Activated CD4-positive, alpha-beta T cell treated with anti-CD3 and anti-CD28 coated beads, Interleukin-2, Interleukin-6, amounts not matched to agents 100 ng/mL and 50 ng/mL, durations not matched to agents 16 hours and 8 hours (primary cell): Measurements from ENCODE around the gene MTMR3.
"Not testable (repeated sequence)": the region's sequence is repeated elsewhere in the genome, so short reads cannot be mapped to it uniquely, and the experiment has no call there.

Source experiments
- DNase-seq: peaks from one replicate; pipeline ENCODE4 v3.0.0-alpha.2; 2020

The MTMR3 gene

GRCh38 chr22:30031328-30031727 is 148.4 kb downstream of the MTMR3 start:
- no peak for DNase-seq

- DNase-seq = no peak
Observed at GRCh38 chr22:30031764-30032455, 148.9 kb downstream of the MTMR3 start.

DNA sequence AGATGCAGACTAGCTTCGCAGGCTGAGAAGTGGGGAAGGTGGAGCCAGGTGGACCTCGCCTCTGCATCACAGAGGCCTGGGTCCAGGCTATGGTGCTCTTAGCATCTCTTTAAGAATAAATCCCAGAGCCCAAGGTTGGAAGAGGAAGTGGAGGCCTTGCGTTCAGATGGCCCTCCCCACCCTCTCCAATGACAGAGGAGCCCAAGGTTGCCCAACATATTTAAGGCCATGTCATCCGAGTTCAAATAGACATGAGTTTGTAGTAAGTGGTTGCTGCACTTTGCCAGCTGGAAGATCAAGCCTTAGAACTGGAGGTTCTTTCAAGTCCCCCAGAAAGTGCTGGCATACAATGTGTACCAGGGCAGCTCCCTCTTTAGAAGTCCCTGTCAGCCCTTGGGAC is 150.2 kb downstream of the MTMR3 start:
- DNase-seq = no peak

DNA sequence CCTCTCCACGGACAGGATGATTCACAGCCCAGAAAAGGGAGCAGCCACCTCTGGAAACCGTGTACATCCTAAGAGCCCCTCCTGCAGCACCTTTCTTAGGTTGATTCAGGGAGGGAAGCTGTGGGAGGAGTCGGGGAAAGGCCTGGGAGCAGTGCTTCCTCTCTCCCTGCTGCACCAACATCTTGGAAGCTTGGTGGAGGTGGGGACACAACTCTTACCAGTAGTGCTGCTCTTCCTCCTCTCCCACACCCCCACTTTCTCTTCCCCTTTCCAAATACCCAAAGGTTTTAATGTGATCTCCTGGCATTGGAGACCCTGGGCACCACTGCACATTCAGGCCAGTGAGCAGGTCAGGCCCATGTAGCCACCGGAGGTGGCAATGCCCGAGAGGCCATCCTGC is 150.9 kb downstream of the MTMR3 start:
- DNase-seq = no peak

GRCh38 chr22:30036656-30037055 is 153.7 kb downstream of the MTMR3 start:
- no peak for DNase-seq

DNA sequence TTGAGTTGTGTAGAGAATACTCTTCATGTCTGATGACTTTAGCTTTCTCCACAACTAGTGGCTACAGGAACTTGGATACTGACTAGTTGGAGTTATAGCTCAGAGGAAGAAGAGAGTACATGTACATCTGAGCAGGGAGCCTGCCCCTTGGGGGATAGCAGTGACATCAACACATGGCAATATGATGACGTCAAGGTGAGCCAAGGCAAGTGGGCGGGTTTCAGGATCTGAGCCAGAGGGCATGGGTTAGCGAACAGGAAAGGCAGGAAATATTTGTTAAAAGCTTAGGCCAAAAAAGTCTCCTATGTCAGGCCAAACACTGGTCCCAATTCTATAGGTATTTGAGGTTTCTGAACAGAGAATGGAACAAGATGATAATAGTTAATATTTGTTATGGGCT is 155.2 kb downstream of the MTMR3 start:
- no peak for DNase-seq

DNA sequence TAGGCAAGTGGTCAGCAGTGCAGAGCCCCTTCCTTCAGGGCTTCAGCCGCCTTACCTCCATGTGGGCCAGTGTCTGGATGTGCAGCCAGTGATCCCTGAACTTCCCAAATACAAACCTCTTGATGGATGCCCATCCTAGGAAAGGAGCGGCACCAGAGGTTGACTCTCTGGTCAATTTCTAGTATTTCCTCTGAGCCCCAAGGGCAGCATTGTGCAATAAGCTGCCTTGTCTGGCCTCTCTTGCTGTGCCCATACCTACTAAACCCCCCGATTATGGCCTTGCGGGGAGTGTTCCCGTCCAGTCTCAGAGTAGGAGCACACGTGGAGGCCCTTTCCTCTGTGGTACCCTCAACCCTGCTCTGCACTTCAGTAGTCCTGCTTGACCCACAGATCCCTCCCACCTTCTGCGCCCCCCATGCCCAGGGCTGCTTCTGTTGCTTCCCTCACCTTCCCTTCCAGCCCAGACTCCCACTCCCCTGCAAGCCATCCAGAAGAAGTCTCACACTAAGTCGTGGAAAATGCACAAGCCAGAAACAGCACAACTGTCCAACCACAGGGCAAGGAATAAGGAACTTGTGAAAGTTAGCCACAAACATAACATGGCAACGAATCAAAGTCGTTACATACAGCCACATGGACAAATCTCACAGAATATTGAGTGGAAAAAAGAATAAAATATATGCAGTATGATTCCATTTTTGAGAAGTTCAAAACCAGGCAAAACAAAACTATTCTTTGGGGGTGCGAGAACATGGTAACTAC is 157.7 kb downstream of the MTMR3 start:
- no peak for DNase-seq

DNA sequence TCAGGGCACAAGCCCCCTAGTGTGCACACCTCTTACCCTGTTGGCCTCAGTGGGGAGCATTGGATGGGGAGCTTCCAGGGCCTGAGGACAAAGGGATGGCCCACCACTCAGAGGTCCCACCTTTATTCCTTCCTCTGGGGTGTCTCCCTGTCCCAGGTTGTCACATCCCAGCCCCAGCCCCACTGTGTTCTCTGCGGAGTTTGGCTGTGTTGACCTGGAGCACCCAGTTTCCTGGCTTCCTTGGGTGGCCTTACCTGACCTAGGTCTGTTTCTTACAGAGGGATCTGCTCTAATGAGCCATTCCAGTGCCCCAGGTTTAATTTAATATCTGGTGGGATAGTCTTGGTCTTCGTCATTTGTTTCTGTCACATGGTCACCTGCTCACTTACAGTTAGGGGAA is 158.5 kb downstream of the MTMR3 start:
- DNase-seq = no peak

DNA sequence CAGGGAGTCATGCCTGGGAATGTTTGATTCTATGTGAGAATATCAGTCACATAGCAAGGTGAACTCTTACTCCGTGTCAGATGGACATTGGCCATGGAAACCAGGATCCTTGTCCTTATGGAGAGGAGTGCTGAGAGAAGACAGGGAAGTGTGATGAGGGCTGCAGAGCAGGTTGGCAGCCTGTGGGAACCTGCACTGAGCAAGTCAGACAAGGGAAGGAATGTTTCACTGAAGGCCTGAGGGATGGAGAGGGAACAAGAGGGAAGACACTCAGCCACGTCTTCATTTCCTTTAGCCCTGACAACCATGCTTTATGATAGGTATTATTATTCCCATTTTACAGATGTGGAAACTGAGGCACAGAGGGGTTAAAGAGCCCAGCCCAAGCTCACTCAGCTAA is 158.9 kb downstream of the MTMR3 start:
- no peak for DNase-seq

DNA sequence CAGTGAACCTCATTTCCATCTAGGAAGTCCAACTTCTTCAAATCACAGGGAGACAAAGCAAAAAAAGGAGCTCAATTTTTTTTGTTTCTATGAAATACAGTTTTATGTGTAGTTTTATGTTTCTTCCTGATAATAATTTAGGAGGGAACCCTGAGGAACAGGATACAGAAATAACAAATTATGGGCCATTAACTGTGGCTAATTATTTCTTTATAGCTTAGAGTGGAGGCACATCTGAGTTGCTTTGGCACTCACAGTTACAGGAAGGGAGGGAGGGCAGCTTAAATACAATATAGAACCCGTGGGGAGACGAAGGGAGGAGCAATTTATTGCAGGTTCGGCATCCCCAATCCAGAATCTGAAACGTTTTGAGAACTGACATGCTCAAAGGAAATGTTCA is 160.2 kb downstream of the MTMR3 start:
- DNase-seq = no peak

GRCh38 chr22:30044369-30044768 is 161.4 kb downstream of the MTMR3 start:
- DNase-seq = no peak

- no peak for DNase-seq
Observed at GRCh38 chr22:30044881-30045493, 162.0 kb downstream of the MTMR3 start.

GRCh38 chr22:30045494-30045887 is 162.5 kb downstream of the MTMR3 start:
- no peak for DNase-seq

GRCh38 chr22:30045901-30046715 is 163.1 kb downstream of the MTMR3 start:
- DNase-seq = no peak

DNA sequence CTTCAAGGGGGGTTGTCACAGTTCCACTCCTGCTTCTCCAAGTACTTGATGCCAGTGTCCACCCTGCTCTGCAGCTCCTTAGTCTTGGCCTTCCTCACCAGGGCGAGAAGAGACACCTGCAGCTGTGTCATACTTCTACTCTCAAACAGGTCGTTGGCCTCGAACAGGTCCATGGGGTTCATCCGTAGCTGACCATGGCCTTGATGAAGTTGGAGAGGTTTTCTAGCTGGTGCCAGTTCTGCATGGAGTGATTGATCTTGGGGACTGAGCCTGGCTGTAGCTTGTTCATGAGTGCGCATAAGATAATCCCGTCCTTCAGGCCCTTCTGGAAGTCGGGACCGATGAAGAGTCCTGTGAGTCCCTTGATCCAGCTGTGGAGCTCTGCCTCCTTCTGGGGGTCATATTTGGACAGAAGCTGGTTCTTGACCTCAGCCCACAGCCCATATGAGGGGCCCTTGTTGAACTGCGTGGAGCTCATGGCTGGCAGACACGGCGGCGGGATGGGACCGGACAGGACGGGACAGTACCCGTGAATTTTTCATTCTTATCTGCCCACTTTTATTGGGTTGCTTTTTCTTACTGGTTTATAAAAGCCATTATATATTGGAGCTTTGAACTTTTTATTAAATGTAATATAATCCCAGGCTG is 163.9 kb downstream of the MTMR3 start:
- no peak for DNase-seq

GRCh38 chr22:30047364-30047738 is 164.4 kb downstream of the MTMR3 start:
- DNase-seq = peak; percentile 23

GRCh38 chr22:30048681-30049080 is 165.7 kb downstream of the MTMR3 start:
- DNase-seq = no peak

DNA sequence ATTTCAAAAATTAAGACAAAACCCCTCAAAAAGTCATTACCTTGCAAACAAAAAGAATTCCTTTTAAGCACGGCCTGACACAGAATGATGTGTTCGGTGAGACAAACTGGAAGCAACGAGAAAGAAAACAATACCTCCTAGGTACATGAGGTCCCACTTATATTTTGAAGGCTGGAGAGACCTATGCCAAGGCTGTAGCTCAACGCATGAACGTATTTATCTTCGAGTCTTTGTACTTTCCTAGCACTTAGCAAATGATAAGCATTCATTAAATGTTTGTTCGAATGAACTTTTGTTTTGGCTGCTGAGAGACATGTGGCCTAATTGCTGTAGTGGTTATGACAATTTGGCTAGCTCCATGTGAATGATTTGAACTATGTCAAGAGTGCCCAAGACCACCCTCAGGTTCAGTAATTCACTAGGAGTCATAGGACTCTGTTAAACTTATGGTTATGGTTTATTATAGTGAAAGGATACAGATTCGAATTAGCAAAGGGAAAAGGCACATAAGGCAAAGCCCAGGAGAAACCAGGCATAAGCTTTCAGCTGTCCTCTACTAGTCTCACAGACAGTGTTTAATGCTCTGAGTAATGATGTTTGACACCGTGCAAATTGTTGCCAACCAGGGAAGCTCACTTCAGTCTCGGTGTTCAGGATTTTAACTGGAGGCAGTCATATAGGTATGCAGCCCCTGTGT is 171.2 kb downstream of the MTMR3 start:
- DNase-seq = no peak

- no peak for DNase-seq
Observed at GRCh38 chr22:30054764-30055069, 171.7 kb downstream of the MTMR3 start.

DNA sequence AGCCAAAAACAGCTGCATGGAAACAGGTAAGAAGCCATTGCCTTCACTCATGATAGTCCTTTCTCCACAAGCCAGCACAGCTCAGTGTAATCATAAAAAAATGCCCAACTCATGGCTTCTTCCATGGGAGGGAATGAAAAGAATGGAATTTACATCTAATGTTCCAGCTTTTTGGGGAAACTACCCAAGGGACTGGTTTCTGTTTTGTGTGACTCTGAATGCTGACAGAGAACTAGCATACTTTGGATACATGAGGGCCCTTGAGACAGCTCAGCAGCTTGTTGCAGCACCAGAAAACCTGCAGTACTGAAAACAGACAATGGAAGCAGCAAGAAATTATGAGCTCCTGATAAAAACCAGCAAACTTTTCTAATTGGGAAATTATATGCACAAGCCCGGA is 173.0 kb downstream of the MTMR3 start:
- no peak for DNase-seq

DNA sequence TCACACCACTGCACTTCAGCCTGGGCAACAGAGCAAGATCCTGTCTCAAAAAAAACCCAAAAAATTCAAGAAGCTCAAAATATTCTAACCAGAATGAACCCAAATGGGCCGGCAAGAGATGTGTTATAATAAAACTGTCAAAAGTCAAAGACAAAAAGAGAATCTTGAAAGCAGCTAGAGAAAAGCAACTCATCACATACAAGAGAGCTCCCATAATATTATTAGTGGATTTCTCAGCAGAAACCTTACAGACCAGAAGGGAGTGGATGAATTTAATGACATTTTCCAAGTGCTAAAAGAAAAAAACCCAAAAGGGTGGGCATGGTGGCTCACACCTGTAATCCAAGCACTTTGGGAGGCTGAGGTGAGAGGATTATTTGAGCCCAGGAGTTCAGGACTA is 174.4 kb downstream of the MTMR3 start:
- no peak for DNase-seq

DNA sequence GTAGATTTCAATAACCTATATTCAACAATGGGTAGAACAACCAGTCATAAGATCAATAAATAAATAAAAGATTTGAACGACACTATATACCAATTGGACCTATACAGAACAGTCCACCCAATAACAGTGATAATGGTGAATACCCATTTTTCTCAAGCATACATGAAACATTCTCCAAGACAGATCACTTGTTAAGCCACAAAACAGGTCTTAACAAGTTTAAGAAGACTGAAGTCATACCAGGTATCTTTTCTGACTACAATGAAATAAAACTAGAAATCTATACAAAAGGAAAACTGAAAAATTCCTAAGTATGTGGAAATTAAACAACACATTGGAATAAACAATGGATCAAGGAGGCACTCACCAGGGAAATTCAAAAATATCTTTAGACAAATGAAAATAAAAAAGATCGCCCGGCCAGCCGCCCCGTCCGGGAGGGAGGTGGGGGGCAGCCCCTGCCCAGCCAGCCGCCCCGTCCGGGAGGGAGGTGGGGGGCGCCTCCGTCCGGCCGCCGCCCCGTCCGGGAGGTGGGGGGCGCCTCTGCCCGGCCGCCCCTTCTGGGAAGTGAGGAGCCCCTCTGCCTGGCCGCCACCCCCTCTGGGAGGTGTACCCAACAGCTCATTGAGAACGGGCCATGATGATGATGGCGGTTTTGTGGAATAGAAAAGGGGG is 176.5 kb downstream of the MTMR3 start:
- not testable (repeated sequence) for DNase-seq
